GM23338 (cell line): ENCODE measurements around the gene CNTNAP2. TPM values are rescaled to one million over a fixed set of nuclear protein-coding genes. Genes with fewer than 3 reads are reported as not detected.

Experiments used
- ATAC-seq: fragments of 200-7000 bp; cut with Tn5 transposase; 3 replicates; pipeline ENCODE4 v1.9.1; 2020
- DNase-seq: peaks from one replicate; pipeline ENCODE4 v3.0.0-alpha.2; 2015; ENCODE audit warnings: low spot score
- H2AFZ ChIP-seq: fragments of 200-600 bp; sonication (generic); 2 replicates; pipeline ENCODE4 v1.8.0; 2016; ENCODE audit warnings: antibody characterized with exemption, mild to moderate bottlenecking, moderate library complexity
- H3F3A ChIP-seq: fragments of 200-600 bp; sonication (generic); replicated peaks from 2 replicates; pipeline ENCODE4 v1.8.0; 2017; ENCODE audit warnings: antibody characterized with exemption, mixed run types, low read depth
- H3K27ac ChIP-seq: fragments of 200-600 bp; sonication (generic); 2 replicates; pipeline ENCODE4 v1.6.1; 2016; ENCODE audit warnings: low read depth
- H3K27me3 ChIP-seq: fragments of 200-600 bp; sonication (generic); 2 replicates; pipeline ENCODE4 v1.8.0; 2016; ENCODE audit warnings: mild to moderate bottlenecking, mixed run types, moderate library complexity; ENCODE audit not compliant: insufficient read depth
- H3K36me3 ChIP-seq: fragments of 200-600 bp; sonication (generic); 2 replicates; pipeline ENCODE4 v1.8.0; 2016; ENCODE audit warnings: mild to moderate bottlenecking; ENCODE audit not compliant: insufficient read depth
- H3K4me1 ChIP-seq: fragments of 200-600 bp; sonication (generic); 2 replicates; pipeline ENCODE4 v1.8.0; 2016; ENCODE audit warnings: mild to moderate bottlenecking, moderate library complexity; ENCODE audit not compliant: insufficient read depth
- H3K4me2 ChIP-seq: fragments of 200-600 bp; sonication (generic); 2 replicates; pipeline ENCODE4 v1.7.1; 2017; ENCODE audit warnings: mixed run types
- H3K4me3 ChIP-seq: fragments of 200-600 bp; sonication (generic); 2 replicates; pipeline ENCODE4 v1.6.1; 2016; ENCODE audit warnings: mixed run types
- H3K79me2 ChIP-seq: fragments of 200-600 bp; sonication (generic); replicated peaks from 2 replicates; pipeline ENCODE4 v1.8.0; 2017; ENCODE audit warnings: mild to moderate bottlenecking; ENCODE audit not compliant: insufficient read depth
- H3K9me2 ChIP-seq: fragments of 200-600 bp; sonication (generic); 2 replicates; pipeline ENCODE4 v1.8.0; 2017; ENCODE audit not compliant: insufficient read depth
- H4K20me1 ChIP-seq: fragments of 200-600 bp; sonication (generic); replicated peaks from 2 replicates; pipeline ENCODE4 v1.8.0; 2017; ENCODE audit warnings: mild to moderate bottlenecking; ENCODE audit not compliant: insufficient read depth
- H3K27ac Mint-ChIP-seq: 2 replicates; pipeline ENCODE4 v1.8.0; 2020; ENCODE audit warnings: inconsistent platforms, mild to moderate bottlenecking, moderate library complexity, mixed read lengths
- H3K27me3 Mint-ChIP-seq: 3 replicates; pipeline ENCODE4 v1.8.0; 2022; ENCODE audit warnings: low read depth, mild to moderate bottlenecking, moderate library complexity, mixed read lengths, inconsistent platforms; ENCODE audit not compliant: insufficient read depth, poor library complexity
- H3K36me3 Mint-ChIP-seq: 3 replicates; pipeline ENCODE4 v1.8.0; 2021; ENCODE audit warnings: low read depth, mild to moderate bottlenecking, inconsistent platforms, moderate library complexity, mixed read lengths
- H3K4me1 Mint-ChIP-seq: 3 replicates; pipeline ENCODE4 v1.8.0; 2020; ENCODE audit warnings: mild to moderate bottlenecking, inconsistent platforms, mixed read lengths
- H3K4me3 Mint-ChIP-seq: 3 replicates; pipeline ENCODE4 v1.8.0; 2021; ENCODE audit warnings: moderate library complexity, mild to moderate bottlenecking, inconsistent platforms, mixed read lengths
- H3K9me3 Mint-ChIP-seq: 3 replicates; pipeline ENCODE4 v1.8.0; 2020; ENCODE audit warnings: moderate library complexity, mild to moderate bottlenecking, inconsistent platforms, mixed read lengths
- ETS1 ChIP-seq: IDR thresholded peaks from 2 replicates; pipeline ENCODE4 v1.6.1; 2016; ENCODE audit warnings: antibody characterized with exemption
- JUNB ChIP-seq: IDR thresholded peaks from one replicate; pipeline ENCODE4 v1.6.1; 2016; ENCODE audit warnings: antibody characterized with exemption; ENCODE audit not compliant: unreplicated experiment
- NANOG ChIP-seq: IDR thresholded peaks from 2 replicates; pipeline ENCODE4 v1.6.1; 2016; ENCODE audit warnings: antibody characterized with exemption, borderline replicate concordance
- POLR2AphosphoS5 ChIP-seq: IDR thresholded peaks from 2 replicates; pipeline ENCODE4 v1.6.1; 2016; ENCODE audit warnings: antibody characterized with exemption, low read depth
- STAT1 ChIP-seq: IDR thresholded peaks from one replicate; pipeline ENCODE4 v1.6.1; 2016; ENCODE audit warnings: antibody characterized with exemption; ENCODE audit not compliant: unreplicated experiment
- ZNF114 ChIP-seq: fragments of 250-450 bp; sonication (Bioruptor Pico); IDR thresholded peaks from 2 replicates; pipeline ENCODE4 v1.5.0; 2020; ENCODE audit warnings: mild to moderate bottlenecking, moderate library complexity
- polyA plus RNA-seq: library from polyadenylated mRNA; unstranded; fragments of >200 nt; fragmentation: Nextera tagmentation; extraction: Ambion mirVana; gene quantifications from 2 replicates; pipeline ENCODE4 v1.2.1, GENCODE V29; 2016
- total RNA-seq: library from RNA; depleted of rRNA; stranded (reverse); fragments of >200 nt; shearing (Covaris generic); gene quantifications from 2 replicates; pipeline ENCODE4 v1.2.3, GENCODE V29; 2014
- TF ChIP-seq, protein P1 (sequence below), 2 experiments: fragments of 200-600 bp in 1 of 2; sonication (generic) in 1 of 2; conservative IDR thresholded peaks; 2 replicates each; pipeline versions ENCODE4 v1.5.1 to v1.6.1; 2016 to 2017; ENCODE audit warnings: antibody characterized with exemption in 2 of 2, low read depth in 2 of 2, mild to moderate bottlenecking in 2 of 2, moderate library complexity in 1 of 2

The CNTNAP2 gene
- total and polyA plus RNA-seq, 2 experiments from 2014 or later, result 38.2 to 61.3 TPM

GRCh38 chr7:148287538-148287937, 2170.9 kb downstream of the CNTNAP2 start (continued):
- TF ChIP-seq, protein P1, sequence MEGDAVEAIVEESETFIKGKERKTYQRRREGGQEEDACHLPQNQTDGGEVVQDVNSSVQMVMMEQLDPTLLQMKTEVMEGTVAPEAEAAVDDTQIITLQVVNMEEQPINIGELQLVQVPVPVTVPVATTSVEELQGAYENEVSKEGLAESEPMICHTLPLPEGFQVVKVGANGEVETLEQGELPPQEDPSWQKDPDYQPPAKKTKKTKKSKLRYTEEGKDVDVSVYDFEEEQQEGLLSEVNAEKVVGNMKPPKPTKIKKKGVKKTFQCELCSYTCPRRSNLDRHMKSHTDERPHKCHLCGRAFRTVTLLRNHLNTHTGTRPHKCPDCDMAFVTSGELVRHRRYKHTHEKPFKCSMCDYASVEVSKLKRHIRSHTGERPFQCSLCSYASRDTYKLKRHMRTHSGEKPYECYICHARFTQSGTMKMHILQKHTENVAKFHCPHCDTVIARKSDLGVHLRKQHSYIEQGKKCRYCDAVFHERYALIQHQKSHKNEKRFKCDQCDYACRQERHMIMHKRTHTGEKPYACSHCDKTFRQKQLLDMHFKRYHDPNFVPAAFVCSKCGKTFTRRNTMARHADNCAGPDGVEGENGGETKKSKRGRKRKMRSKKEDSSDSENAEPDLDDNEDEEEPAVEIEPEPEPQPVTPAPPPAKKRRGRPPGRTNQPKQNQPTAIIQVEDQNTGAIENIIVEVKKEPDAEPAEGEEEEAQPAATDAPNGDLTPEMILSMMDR (conservative IDR thresholded peaks at IDR 0.05; ENCODE audit: low read depth in 2 of 2), result no peak
- no peak for TF ChIP-seq NANOG
- TF ChIP-seq ETS1, result no peak

GRCh38 chr7:148288592-148289151, 2172.1 kb downstream of the CNTNAP2 start:
- no peaks in the 10 kb centered on the region for H4K20me1 ChIP-seq
- H3K4me3 ChIP-seq, result no peak overlapping the region
- no peak overlapping the region for H3K27ac ChIP-seq
- no peak overlapping the region for H2AFZ ChIP-seq
- DNase-seq (no peak), ATAC-seq (no peak)
- TF ChIP-seq ETS1 (no peak), JUNB (no peak), POLR2AphosphoS5 (no peak), ZNF114 (CRISPR knock-in tag) (no peak), STAT1 (no peak)
- H3K4me1 Mint-ChIP-seq, result peaks cover 12% of the 10 kb centered on the region
- peaks cover 11% of the 10 kb centered on the region for H3K4me1 ChIP-seq
- H3K27ac Mint-ChIP-seq, result no peak overlapping the region
- H3F3A ChIP-seq, result no peaks in the 10 kb centered on the region
- no peak overlapping the region for H3K4me3 Mint-ChIP-seq
- no peaks in the 10 kb centered on the region for H3K9me2 ChIP-seq
- H3K27me3 ChIP-seq, result no peaks in the 10 kb centered on the region
- no peaks in the 10 kb centered on the region for H3K79me2 ChIP-seq
- H3K36me3 ChIP-seq, result no peaks in the 10 kb centered on the region
- H3K4me2 ChIP-seq, result no peak overlapping the region
- H3K36me3 Mint-ChIP-seq, result 0 out of 3 replicates have a peak, but pooled peaks cover 2% of the 10 kb centered on the region
- peaks cover 3% of the 10 kb centered on the region for H3K27me3 Mint-ChIP-seq
- peaks cover 3% of the 10 kb centered on the region; the same call in 2 of the 3 replicates for H3K9me3 Mint-ChIP-seq

GRCh38 chr7:148289630-148290029, 2173.0 kb downstream of the CNTNAP2 start:
- 0 out of 3 replicates have a peak, but pooled peaks cover 2% of the 10 kb centered on the region for H3K36me3 Mint-ChIP-seq
- H3K9me2 ChIP-seq, result no peaks in the 10 kb centered on the region
- H3K4me1 ChIP-seq, result peaks cover 11% of the 10 kb centered on the region
- TF ChIP-seq, protein P1 (conservative IDR thresholded peaks at IDR 0.05; ENCODE audit: low read depth in 2 of 2), result no peak
- H3K27ac Mint-ChIP-seq, result no peak overlapping the region
- H3K36me3 ChIP-seq, result no peaks in the 10 kb centered on the region
- no peaks in the 10 kb centered on the region for H3F3A ChIP-seq
- ATAC-seq (no peak), DNase-seq (no peak)
- no peaks in the 10 kb centered on the region for H3K79me2 ChIP-seq
- H3K9me3 Mint-ChIP-seq, result peaks cover 3% of the 10 kb centered on the region; the same call in 2 of the 3 replicates
- no peak overlapping the region for H3K4me3 ChIP-seq
- no peaks in the 10 kb centered on the region for H3K27me3 ChIP-seq
- H4K20me1 ChIP-seq, result no peaks in the 10 kb centered on the region
- H3K4me2 ChIP-seq, result no peak overlapping the region
- no peak overlapping the region for H3K4me3 Mint-ChIP-seq
- peaks cover 3% of the 10 kb centered on the region for H3K27me3 Mint-ChIP-seq
- no peak overlapping the region for H3K27ac ChIP-seq
- H2AFZ ChIP-seq, result no peak overlapping the region
- H3K4me1 Mint-ChIP-seq, result peaks cover 12% of the 10 kb centered on the region
